Stimulated activated CD4-positive, alpha-beta T cell treated with anti-CD3 and anti-CD28 coated beads, Interleukin-4, amount 100 ng/mL, for 4 hours (primary cell): Measurements from ENCODE around the gene SNTG2.

Source experiments
- DNase-seq, 2 experiments: peaks; one replicate each; pipeline ENCODE4 v3.0.0-alpha.2; 2020

The SNTG2 gene

DNA sequence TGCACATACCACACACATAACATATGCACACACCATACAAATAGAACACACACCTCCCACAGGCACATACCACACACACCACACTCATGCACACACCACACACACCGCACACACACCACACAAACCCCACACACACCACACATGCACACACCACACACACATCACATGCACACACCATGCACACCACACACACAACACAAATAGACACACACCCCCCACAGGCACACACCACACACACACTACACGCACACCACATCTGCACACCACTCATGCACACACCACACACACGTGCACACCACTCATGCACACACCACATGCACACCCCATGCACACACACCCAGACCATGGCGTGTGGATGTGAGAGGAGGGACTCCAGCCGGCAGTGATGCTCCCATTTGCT is 300.9 kb downstream of the SNTG2 start:
- DNase-seq = no peak

DNA sequence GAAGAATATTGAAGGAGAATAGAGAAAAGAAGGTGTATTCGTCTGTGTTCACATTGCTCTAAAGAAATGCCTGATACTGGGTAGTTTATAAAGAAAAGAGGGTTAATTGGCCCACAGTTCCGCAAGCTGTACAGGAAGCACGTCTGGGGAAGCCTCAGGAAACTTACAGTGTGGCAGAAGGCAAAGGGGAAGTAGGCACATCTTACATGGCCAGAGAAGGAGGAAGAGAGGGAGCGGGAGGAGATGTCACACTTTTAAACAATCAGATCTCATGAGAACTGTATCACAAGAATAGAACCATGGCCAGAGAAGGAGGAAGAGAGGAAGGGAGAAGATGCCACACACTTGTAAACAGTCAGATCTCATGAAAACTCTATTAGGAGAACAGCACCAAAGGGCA is 303.0 kb downstream of the SNTG2 start:
- DNase-seq = no peak

DNA sequence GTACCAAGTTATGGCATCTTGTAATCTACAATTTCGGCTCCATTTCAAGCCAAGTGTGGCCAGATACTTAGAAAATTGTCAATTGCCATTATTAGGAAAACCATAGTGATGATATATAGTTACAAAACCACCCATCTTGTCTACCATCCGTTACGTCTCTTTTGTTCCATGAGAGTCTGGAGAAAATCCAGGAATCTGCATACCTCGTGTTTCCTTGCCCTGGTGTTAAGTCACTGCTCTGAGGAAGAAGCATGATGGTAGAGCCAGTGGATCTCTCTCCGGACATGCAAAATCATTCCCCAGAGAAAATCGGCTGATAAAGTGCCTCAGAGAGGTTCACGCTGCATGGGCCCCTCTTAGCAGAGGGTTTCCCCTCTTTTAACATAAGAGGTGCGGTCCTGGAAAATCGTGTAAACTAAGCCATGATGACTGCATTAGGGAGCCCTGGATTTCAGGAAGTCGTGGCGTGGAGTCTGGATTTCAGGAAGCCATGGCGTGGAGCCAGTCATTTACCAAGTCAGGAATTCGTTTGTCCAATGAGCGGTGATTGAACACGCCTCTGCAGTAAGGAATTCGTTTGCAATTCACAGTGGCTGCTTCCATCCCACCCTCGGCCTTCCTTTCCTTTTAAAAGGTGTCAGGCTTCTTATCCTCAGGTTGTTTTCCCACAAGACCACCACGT is 304.2 kb downstream of the SNTG2 start:
- DNase-seq = no peak

DNA sequence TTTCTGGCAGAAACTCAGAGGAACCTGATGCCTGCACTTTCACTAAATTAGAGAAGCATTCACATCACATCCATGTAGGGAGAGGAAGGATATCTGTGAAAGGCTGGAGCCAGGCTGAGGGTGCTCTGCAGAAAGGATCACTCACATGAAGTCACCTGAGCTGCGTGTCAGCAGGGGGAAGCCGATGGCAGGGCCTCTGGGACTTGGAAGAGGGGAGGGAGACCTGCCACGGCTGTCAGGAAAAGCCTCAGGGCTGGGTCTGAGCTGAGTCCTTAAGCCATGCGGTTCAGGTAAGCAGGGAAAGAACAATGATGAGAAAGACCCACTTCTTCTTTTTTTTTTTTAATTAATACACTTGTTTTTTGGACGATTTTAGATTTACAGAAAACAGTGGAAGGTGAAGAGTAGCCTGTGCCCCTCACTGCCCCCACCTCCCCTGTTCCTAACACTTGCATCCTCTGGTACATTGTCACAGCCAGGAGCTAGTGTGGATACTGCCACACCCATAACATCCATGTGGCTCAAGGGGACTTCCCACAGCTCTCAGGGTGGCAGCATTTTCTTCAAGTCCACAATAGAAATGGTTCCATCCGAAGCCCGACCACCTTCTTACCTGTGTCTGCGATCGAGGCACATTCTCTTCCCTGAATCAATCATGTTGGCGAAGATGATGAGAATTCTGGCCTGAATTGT is 306.1 kb downstream of the SNTG2 start:
- no peak for DNase-seq

DNA sequence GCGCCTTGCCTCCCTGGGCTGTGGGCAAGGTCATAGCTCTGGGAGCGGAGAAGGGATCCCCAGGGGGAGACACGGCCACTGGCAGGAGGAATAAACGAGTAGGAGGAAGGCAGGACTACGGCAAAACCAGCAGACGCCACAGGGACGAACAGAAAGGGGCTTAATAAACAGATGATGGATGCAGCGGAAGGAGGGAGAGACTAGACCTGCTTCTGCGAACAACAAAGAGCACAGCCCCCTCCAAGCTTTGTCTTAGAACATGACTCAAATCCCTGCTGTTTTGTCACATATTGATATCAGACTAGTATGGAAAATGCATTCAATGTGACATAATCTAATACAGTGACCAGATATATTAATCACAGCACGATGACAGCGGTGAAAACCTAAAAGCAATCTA is 306.7 kb downstream of the SNTG2 start:
- DNase-seq = no peak

DNA sequence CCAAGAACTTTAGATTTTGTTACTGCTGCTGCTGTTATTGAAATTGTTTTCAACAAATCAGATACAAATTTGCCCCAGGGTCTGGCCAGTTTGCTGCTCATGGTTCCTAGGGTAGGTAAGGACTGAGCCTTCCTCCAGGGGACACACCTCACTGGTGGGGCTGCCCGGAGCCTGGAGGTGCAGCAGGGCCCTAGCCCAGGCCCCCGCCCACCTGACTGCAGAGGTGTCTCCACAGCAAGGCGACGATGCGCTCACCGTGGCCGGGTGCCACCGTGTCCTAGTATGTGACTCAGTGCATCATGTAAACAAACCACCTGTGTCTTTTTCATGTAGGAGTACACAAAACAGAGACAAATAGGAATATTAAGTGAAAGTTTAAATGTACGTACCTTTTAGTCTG is 309.1 kb downstream of the SNTG2 start:
- no peak for DNase-seq

DNA sequence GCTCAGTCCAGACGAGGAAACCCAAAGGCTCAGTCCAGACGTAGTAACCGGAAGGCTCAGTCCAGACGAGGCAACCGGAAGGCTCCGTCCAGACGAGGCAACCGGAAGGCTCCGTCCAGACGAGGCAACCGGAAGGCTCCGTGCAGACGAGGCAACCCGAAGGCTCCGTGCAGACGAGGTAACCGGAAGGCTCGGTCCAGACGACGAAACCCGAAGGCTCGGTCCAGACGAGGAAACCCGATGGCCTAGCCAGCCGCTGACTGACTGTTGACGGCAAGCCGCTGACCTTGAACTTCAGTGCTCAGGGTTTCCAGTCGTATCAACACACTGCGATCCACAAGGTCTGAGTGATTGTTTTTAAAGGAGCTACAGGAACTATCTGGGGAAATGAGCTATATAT is 312.0 kb downstream of the SNTG2 start:
- DNase-seq = no peak

DNA sequence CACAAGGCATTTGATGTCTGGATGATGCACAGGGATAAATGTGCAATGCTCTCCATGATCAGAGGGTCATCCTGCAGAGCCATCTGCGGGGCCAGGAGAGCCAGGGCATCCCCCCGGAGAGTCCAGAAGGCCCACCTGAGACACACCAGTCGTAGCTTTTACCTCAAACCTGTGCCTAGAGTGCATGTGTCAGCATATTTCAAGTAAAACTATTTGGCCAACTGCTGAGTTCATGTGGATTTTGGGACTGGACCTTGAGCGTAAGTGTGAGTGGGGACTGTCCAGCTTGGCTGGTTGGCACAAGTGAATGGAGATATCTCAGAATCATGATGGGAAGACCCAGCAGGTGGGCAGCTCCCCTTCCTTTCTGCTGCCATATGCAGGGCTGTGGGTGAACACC is 314.8 kb downstream of the SNTG2 start:
- no peak for DNase-seq

DNA sequence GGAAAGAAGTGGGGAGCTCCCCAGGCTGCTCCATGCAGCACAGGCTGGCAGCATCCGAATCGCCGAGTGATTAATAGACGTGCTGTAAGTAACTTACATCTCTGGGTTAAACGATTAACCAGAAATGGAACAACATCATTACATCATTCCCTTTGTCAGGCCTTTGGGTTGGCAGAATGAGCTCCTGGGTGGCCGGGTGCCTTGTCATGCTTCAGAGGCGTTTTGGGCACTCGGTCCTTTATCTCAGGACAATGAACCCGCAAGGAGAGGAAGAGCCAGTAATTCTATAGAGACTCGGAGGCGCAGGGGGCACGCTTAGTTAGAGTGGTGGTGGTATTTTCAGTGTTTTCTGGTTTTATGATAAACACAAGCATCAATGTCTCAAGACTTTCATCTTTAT is 315.7 kb downstream of the SNTG2 start:
- no peak for DNase-seq

DNA sequence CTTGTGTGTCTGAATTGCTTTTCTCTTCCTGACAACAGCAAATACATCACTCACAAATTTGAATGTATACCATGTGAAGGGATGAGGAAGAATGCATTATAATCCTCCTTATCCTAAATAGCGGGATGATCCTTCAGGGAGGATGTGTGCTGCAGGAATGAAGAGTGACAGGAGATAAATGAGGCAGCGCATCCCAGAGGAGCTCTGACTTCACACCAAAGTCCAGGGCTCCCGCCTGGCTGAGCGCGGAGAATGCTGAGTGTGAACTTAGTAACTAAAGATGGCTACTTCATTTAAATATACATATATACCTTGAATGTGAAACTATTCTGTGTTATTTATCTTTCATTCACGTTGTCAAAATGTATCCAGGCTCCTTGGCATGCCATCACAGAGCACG is 317.4 kb downstream of the SNTG2 start:
- no peak for DNase-seq

DNA sequence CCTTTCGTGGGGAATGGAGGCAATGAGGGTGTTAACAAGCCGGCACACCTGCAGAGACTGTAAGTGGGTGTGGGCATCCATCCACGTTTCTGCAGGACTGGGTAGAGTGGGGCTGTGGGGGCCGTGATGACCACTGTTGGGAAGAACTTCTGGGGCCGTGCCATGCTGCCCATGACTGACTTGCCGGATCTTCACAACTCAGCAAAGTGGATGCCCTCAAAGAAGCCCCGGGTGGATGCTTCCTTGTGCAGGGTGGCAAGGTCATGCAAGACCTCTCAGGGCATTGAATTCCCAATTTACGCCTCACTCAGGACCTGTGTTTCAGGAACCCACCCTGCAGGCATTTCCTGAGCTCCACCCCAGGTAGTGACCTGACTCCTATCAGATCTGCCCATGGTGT is 319.2 kb downstream of the SNTG2 start:
- no peak for DNase-seq

DNA sequence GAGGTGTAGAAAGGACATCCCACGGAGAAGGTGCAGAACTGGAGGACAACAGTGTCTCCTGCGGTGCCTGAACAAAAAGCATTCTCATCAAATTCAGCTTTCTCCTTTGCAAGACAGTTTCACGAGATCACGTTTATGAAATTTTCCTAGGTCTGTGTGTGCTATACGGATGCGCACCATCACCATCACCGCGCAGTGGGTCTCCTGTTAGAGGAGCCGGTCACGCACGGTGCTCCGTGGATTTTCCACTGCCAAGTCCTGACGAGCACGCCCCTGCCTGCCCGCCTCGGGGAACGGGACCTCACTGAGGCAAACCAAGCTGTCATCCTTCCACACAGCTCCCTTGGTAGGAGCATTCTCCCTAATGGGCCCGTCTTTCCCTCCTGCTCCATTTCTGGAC is 322.2 kb downstream of the SNTG2 start:
- DNase-seq = no peak

DNA sequence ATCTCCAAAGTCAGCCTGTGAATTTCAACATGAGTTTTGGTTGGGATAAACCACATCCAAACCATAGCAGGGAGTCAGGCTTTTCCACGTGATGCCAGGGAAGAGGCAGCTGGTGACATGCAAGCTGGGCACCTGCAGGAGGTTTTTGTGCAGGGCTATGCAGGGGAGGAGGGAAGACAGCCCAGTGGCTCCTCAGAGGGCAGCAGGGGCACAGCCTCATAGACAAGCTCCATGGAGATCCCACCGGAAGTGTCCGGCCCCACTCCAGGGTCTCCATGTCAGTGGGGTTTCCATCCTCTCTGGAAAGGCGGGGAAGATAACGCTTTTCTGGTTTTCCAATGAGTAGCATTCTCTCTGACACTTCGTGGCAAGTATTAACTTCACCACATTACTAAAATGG is 327.0 kb downstream of the SNTG2 start:
- DNase-seq = no peak

DNA sequence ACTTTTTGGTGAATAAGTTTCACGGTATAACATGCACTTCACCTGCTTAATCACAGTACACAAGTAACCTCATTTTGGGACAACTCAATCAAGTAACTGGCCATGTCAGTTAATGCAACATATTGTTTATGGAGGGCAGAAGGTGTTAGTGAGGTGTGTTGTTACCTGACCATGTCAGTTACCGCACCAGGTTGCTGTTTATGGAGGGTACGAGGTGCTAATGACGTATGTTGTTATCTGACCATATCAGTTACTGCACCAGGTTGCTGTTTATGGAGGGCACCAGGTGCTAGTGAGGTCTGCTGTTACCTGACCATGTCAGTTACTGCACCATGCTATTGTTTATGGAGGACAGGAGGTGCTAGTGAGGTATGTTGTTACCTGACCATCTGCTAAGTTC is 327.5 kb downstream of the SNTG2 start:
- DNase-seq = no peak

DNA sequence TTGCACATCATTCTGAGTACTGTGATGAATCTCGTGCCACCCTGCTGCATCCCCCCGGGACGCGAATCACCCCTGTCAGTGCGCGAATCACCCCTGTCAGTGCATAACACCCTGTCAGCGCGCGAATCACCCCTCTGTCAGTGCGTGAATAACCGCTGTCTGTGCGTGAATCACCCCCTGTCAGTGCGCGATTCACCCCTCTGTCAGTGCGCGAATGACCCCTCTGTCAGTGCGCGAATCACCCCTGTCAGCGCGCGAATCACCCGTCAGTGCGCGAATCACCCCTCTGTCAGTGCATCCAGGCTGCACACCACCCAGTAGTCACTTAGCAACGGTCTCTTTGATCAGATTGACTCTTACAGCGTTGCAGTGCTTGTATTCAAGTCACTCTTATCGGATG is 328.2 kb downstream of the SNTG2 start:
- DNase-seq = no peak

DNA sequence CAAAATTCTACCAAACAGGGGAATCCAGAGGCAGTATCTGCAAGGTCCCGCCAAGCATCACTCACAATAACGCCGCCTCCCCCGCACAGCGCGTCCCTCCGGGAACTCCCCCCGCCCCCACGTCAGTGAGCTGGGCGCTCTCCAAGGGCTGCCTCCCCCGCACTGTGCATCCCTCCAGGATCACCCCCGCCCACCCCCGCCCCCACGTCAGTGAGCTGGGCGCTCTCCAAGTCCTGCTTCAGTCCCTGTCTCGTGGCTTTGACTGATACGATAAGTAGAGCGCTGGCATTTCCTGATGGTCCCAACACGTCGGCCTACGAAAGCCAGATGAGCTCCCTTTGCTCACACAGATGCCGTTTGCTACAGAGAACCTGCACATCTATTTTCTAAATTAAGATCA is 331.9 kb downstream of the SNTG2 start:
- DNase-seq = no peak

DNA sequence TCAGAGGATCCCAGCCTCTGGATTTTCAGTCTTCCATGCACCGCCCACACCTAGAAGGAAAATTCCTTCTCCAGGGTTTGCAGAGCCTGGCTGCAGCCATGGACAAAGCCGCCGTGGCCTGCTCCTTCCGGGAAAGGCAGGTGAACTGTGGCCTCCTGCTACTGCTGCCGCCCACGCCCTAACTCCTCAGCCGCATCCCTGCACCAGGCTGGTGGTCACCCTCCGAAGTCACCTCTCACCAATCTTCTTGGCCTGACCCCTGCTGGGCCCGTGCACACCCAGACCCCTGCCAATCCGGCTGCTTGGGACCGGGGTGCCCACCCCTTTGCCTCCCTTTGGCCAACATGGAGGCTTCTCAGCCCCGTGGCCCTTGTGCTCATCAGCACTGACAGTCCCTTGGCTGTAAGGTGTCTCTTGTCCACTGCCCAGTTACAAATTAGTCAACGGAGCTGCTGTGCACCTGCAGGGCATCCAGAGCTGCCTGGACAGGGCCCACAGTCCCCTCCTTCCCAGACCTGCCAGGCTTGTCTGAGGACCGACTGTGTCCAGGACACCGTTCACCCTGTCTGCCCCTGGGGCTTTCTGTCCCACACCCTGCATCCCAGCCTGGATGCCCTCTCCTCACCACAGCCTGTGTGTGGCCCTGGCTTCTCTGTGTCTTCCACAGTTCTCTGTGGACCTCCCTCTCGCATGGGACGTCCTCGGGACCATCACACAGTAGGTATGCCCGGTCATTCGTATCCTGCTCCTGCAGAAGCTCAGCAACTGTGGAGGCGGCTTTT is 332.6 kb downstream of the SNTG2 start:
- no peak for DNase-seq

DNA sequence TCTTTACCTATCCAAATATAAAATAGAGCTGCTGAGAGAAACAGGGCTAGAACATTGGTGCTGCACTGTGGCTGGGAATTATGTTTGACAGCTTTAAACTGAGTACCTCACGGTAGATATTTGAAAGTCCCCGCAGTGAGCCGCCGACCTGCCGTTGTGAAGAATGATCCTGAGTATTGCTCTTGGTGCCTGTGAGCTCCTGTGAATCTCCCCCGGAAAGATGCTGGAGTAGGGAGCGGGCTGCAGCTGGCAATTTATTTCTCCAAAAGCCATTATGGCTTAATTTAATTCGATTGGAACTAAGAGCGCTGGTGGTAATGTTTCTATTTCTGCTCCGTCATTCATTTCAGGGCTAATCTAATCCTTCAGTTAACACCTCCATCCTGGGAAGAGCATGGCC is 333.2 kb downstream of the SNTG2 start:
- DNase-seq = no peak

DNA sequence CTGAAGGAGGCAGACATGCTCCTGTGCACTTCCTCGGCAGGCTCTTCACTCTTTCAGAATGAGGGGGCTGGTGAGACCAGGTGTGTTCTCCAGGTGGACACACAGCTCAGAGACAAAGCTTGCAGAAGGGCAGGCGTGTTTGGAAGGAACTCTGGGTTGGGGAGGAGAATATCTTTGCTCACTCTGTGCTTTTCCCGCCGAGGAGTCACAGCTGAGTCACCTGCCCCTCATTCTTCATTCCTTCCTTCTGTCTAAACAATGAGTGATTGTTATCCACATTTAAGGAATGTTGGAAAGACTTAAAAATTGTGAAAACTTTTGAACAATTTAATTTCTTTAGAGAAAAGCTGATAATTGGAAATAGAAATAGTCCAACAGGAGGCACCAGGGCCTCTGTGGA is 336.3 kb downstream of the SNTG2 start:
- DNase-seq = no peak

DNA sequence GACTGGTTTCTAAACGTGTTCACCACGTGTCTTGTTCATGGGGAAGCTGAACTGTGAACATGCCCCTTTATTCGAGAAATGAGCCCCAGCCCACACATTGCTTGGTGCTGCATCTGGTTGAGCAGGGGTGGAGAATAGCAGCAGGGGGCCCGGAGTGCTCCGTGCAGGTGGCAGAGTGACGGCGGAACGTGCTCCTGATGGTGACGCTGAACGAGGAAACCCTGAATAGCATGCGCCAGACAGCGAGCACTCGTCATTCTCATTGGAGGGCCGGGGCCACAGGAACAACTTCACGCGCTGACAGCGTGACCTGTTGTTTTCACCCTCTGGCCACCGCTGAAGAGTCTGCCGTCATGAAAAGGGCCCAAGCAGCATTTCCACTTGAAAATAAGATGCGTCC is 336.8 kb downstream of the SNTG2 start:
- no peak for DNase-seq

DNA sequence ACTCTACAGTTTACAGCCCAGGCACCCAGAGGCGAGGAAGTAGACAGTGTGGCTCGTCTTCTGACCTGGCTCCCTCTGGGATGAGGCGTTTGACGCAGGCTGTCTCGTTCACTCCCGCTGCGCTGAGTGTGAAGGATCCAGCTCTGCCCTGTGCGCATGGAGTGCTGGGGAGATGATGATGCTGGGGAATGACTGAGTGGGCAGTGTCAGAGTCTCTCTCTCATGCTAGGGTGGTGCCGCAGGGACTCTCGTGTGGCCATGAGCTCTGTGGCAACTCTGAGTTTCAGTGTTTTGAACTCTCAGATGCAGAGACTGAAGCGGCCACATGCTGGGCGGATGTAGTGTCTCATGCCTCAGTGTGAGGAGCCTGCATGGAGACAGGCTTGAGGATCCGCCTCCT is 344.3 kb downstream of the SNTG2 start:
- DNase-seq = no peak

DNA sequence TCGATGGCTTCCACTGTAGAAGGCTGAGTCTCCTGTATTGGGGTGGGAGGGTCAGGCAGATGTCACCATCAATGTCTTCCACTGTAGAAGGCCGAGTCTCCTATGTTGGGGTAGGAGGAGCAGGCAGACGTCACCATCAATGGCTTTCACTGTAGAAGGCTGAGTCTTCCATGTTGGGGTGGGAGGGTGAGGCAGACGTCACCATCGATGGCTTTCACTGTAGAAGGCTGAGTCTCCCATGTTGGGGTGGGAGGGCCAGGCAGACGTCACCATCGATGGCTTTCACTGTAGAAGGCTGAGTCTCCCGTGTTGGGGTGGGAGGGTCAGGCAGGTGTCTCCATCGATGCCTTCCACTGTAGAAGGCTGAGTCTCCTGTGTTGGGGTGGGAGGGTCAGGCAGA is 345.1 kb downstream of the SNTG2 start:
- DNase-seq = no peak

DNA sequence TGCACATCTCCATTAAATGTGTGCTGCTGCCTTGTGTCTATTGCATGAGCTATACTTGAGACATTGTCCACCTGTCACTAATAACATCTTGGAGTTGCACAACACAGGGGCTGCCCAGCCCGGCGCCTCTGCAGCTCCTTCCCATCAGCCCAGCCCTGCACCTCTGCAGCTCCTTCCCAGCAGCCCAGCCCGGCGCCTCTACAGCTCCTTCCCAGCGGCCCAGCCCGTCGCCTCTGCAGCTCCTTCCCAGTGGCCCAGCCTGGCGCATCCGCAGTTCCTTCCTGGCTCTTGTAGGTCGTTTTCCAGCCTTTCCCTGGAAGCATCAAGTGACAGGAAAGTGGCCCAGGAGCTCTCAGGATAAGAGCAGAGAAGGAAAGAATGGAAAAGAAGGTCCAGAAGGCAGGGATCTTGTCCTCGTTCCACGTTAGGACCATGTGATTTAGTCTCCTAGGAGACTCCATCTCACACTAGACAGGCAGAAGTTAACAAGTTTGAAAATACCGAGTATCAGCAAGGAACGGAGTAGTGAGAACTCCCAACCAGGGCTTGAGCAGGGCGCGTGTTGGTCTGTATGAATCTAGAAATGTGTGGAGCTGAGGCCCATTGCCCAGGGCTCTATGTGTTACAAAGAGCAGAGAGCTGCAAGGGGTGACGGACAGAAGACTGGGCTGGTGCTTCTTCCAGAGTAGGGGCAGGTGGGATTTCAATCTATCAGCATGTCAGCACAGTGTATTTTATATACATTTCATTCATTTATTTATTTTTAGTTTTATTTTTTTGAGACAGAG is 346.9 kb downstream of the SNTG2 start:
- DNase-seq = no peak

DNA sequence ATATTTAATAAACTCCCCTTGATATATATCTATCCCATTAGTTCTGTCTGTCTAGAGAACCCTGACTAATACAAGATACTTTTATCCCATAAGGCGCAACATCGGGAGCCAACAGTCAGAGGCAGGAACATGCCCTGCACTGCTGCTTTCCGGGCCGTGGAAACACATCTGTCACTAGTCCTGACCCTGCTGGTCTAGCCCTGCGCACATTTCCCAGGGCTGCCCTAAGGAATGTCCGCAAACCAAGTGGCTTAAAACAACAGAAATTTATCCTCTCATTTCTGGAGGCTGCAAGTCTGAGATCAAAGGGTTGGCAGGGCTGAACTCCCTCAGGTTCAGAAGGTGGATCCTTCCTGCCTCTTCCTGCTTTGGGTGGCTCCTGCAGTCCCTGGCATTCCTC is 348.4 kb downstream of the SNTG2 start:
- DNase-seq = no peak
